Heart right ventricle (tissue), 16 donors: Measurements from ENCODE around the gene CCDC182. TPM values are rescaled to one million over a fixed set of nuclear protein-coding genes. Genes with fewer than 3 reads are reported as not detected.

Source experiments
- ATAC-seq, 8 donors: fragments of 200-7000 bp; cut with Tn5 transposase; one replicate each; pipeline ENCODE4 v1.9.1; 2020; ENCODE audit warnings: mild to moderate bottlenecking in 8 of 8, moderate library complexity in 8 of 8, moderate number of reproducible peaks in 1 of 8
- DNase-seq, 2 donors: peaks; one replicate each; pipeline ENCODE4 v3.0.0-alpha.2; 2020
- H3K27ac ChIP-seq, 10 donors: fragments of 200-600 bp; sonication (generic) in 2 of 10; one replicate each; pipeline versions ENCODE4 v1.5.0 to v1.8.0; 2020 to 2022; ENCODE audit warnings: mild to moderate bottlenecking in 3 of 10
- H3K27me3 ChIP-seq, 7 donors: fragments of 200-600 bp; one replicate each; pipeline ENCODE4 v1.8.0; 2021 to 2022; ENCODE audit warnings: mild to moderate bottlenecking in 2 of 7
- H3K36me3 ChIP-seq, 9 donors: fragments of 200-600 bp; sonication (generic) in 1 of 9; one replicate each; pipeline versions ENCODE4 v1.5.0 to v1.8.0; 2020 to 2022; ENCODE audit warnings: mild to moderate bottlenecking in 2 of 9
- H3K4me1 ChIP-seq, 9 donors: fragments of 200-600 bp; sonication (generic) in 1 of 9; one replicate each; pipeline versions ENCODE4 v1.5.0 to v1.8.0; 2020 to 2022; ENCODE audit warnings: mild to moderate bottlenecking in 4 of 9
- H3K4me3 ChIP-seq, 10 donors: fragments of 200-600 bp; sonication (generic) in 2 of 10; one replicate each; pipeline versions ENCODE4 v1.5.0 to v1.8.0; 2020 to 2022; ENCODE audit warnings: mild to moderate bottlenecking in 7 of 10, moderate library complexity in 2 of 10
- H3K9me3 ChIP-seq, 11 donors: fragments of 200-600 bp in 10 of 11; sonication (generic) in 2 of 11; one replicate each; pipeline versions ENCODE4 v1.5.0 to v1.8.0; 2013 to 2022; ENCODE audit warnings: mild to moderate bottlenecking in 2 of 11, control low read depth in 1 of 11, moderate library complexity in 1 of 11
- CTCF ChIP-seq, 9 donors: fragments of 200-600 bp; sonication (generic) in 2 of 9; IDR thresholded peaks; one replicate each; pipeline versions ENCODE4 v1.5.0 to v1.8.0; 2021 to 2022; ENCODE audit warnings: antibody characterized with exemption in 9 of 9, mild to moderate bottlenecking in 5 of 9, moderate library complexity in 1 of 9
- WGBS, 2 donors: extraction: QIAGEN DNeasy Blood & Tissue Kit; methylation state at CpG; one replicate each; pipeline ENCODE4 v1.1.7; 2013; ENCODE audit warnings: inconsistent platforms in 1 of 2; 5-methylcytosine and 5-hydroxymethylcytosine counted together
- intact Hi-C, 10 donors: fragments of 100-400 bp; cut with DNase I; formaldehyde crosslinking; loops; one replicate each; pipeline versions ENCODE4 v1.11.1 to v1.14.2; 2022
- polyA plus RNA-seq, 2 donors: library from polyadenylated mRNA; stranded (reverse); fragments of 200-250 nt; gene quantifications; one replicate each; pipeline ENCODE4 v1.2.3, GENCODE V29; 2013
- total RNA-seq, 10 donors: library from RNA; stranded (reverse); fragmentation: NEBNext Ultra II Directional in 3 of 10; extraction: Animal tissue kit (Norgen Biotek cat#: 25700) in 3 of 10; gene quantifications; one replicate each; pipeline versions ENCODE4 v1.2.1 to v1.2.4, GENCODE V29; 2021 to 2023
- donor health status: Arrhythmogenic right ventricular cardiomyopathy.
- donor health status: ischemic (EF 13 %, LVEDD 7.1; RV severe dilation, severe dysfunction).
- donor health status: healthy with polysubstance abuse.
- donor health status: DM: no; HTN: yes; CAD: no.
- donor health status: DM: no; HTN: no; CAD: no.
- donor health status: ischemic (EF 25% LVEDD 6.9; RV normal size, moderate dysfunction).
- donor health status: ischemic (EF 25% LVEDD 5.7; RV mildly dilated, moderate dysfunction).
- donor health status: healthy.
- donor health status: DM: yes; HTN: yes; CAD: no.
- donor health status: Ischemic cardiomyopathy.
- donor health status: ischemic (EF 35%, LVEDD 5.7; RV mildly dilated, moderate dysfunction).
- donor health status: nonischemic (EF 11% LVEDD 7.7; RV severe dilation, severe dysfunction).
- donor health status: DM: yes; HTN: yes; CAD: no.
- donor health status: PGD.
- donor health status: ischemic (EF 29% LVEDD 5.4; RV normal size, mild dysfunction).
- donor health status: nonischemic (EF 23%, LVEDD 6.1; RV moderate dilation, normal function).

The CCDC182 gene
- total and polyA plus RNA-seq, 12 donors: not detected

DNA sequence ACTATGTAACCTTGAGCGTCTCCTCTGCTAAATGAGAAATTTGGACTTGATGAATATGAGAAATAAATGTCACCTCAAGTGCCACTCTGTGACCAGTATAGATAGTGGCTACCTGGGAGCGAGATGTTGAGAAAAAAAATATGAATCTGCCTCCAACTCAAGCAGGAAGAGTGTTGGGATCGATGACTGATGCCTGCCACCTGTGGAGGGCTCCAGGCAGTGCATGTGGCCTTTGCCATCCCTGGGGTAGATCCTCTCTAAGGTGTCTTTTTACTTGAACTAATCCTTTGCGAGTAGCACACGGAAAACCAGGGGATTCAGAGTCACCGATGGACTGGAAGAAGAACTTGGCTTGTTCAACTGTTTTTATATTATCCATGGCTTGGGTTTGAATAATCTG is 9.4 kb downstream of the CCDC182 start:
- Histone ChIP-seq H3K36me3 (no peaks in the 10 kb centered on the region), H3K27me3 (peaks cover 0 to 6% (median 0%) of the 10 kb centered on the region in 7 donors), H3K27ac (no peak overlapping the region), H3K4me3 (no peak overlapping the region), H3K9me3 (no peaks in the 10 kb centered on the region), H3K4me1 (no peaks in the 10 kb centered on the region)
- ATAC-seq: peak in 1 of 8 donors; percentile 19
- 69 to 73% methylated on average over 6 of the region's 6 CpGs for WGBS, 2 donors
- intact Hi-C loops: loop anchor here in 3 of 10 donors (5.0 to 10.0 kb wide), 3 partner anchors 58 to 141 kb away; no protein-coding TSS in a partner anchor
- TF ChIP-seq CTCF (IDR thresholded peaks at IDR 0.05): peak in 6 of 9 donors; percentile 14 to 53 (median 28)
- no peak for DNase-seq

- no peak overlapping the region for H3K27ac ChIP-seq
- ATAC-seq (no peak), DNase-seq (no peak)
- no peak for TF ChIP-seq CTCF (IDR thresholded peaks at IDR 0.05)
- H3K4me1 ChIP-seq: no peaks in the 10 kb centered on the region
- no peaks in the 10 kb centered on the region for H3K9me3 ChIP-seq
- H3K4me3 ChIP-seq: no peak overlapping the region
- peaks cover 0 to 2% (median 0%) of the 10 kb centered on the region in 7 donors for H3K27me3 ChIP-seq
- H3K36me3 ChIP-seq: no peaks in the 10 kb centered on the region
- WGBS, 2 donors: 91 to 92% methylated on average over 3 of the region's 3 CpGs
- intact Hi-C loops: loop anchor here in 3 of 10 donors (5.0 to 10.0 kb wide), 3 partner anchors 58 to 140 kb away; no protein-coding TSS in a partner anchor
These were observed 9.9 kb downstream of the CCDC182 start for GRCh38 chr17:57735230-57735629.

- H3K36me3 ChIP-seq: no peaks in the 10 kb centered on the region
- no peaks in the 10 kb centered on the region for H3K4me1 ChIP-seq
- intact Hi-C loops: loop anchor here in 1 of 10 donors (10.0 kb wide), 1 partner anchor 138 kb away; no protein-coding TSS in a partner anchor
- no peak overlapping the region for H3K4me3 ChIP-seq
- H3K9me3 ChIP-seq: no peaks in the 10 kb centered on the region
- no peaks in the 10 kb centered on the region for H3K27me3 ChIP-seq
- WGBS, 2 donors: 95 to 97% methylated on average over 2 of the region's 2 CpGs
- ATAC-seq (no peak), DNase-seq (no peak)
- H3K27ac ChIP-seq: no peak overlapping the region
- TF ChIP-seq CTCF (IDR thresholded peaks at IDR 0.05): no peak
These were observed 12.0 kb downstream of the CCDC182 start for GRCh38 chr17:57733085-57733484.

GRCh38 chr17:57732062-57732461 is 13.0 kb downstream of the CCDC182 start:
- DNase-seq: no peak
- WGBS, 2 donors: 83 to 93% methylated on average over 3 of the region's 3 CpGs
- no peaks in the 10 kb centered on the region for H3K27me3 ChIP-seq
- no peak for TF ChIP-seq CTCF (IDR thresholded peaks at IDR 0.05)
- no peaks in the 10 kb centered on the region for H3K9me3 ChIP-seq
- H3K27ac ChIP-seq: no peak overlapping the region
- peak in 6 of 8 donors; percentile 51 to 85 (median 62) for ATAC-seq
- no peaks in the 10 kb centered on the region for H3K4me1 ChIP-seq
- no peak overlapping the region for H3K4me3 ChIP-seq
- H3K36me3 ChIP-seq: no peaks in the 10 kb centered on the region
- intact Hi-C loops: loop anchor here in 1 of 10 donors (10.0 kb wide), 1 partner anchor 137 kb away; no protein-coding TSS in a partner anchor
